Effector memory CD8-positive, alpha-beta T cell (primary cell): ENCODE data around the gene NEIL3.

Experiments used
- ATAC-seq: fragments of 150-1000 bp; cut with Tn5 transposase; replicated peaks from 2 replicates; pipeline ENCODE4 v1.10.0; 2021; ENCODE audit warnings: mild to moderate bottlenecking, moderate library complexity
- DNase-seq, 3 experiments: peaks; one replicate each; pipeline ENCODE4 v3.0.0; 2021
- H3K27ac Mint-ChIP-seq, 2 donors: one replicate each; pipeline ENCODE4 v1.8.0; 2022; ENCODE audit warnings: mild to moderate bottlenecking in 2 of 2, mixed read lengths in 2 of 2, moderate library complexity in 2 of 2
- H3K27me3 Mint-ChIP-seq, 2 donors: one replicate each; pipeline ENCODE4 v1.8.0; 2022; ENCODE audit warnings: mixed read lengths in 2 of 2
- H3K36me3 Mint-ChIP-seq: one replicate; pipeline ENCODE4 v1.8.0; 2022; ENCODE audit warnings: mild to moderate bottlenecking, moderate library complexity, mixed read lengths; ENCODE audit not compliant: insufficient read depth
- H3K4me1 Mint-ChIP-seq, 2 donors: one replicate each; pipeline ENCODE4 v1.8.0; 2022; ENCODE audit warnings: low read depth in 2 of 2, mixed read lengths in 2 of 2
- H3K4me3 Mint-ChIP-seq, 2 donors: one replicate each; pipeline ENCODE4 v1.8.0; 2022; ENCODE audit warnings: mild to moderate bottlenecking in 2 of 2, mixed read lengths in 2 of 2, moderate library complexity in 2 of 2
- H3K9me3 Mint-ChIP-seq, 2 donors: one replicate each; pipeline ENCODE4 v1.8.0; 2022; ENCODE audit warnings: mixed read lengths in 2 of 2
- total RNA-seq, 9 experiments: gene quantifications; one replicate each; lab custom pipeline; 2026; lab: John Stamatoyannopoulos, UW

Gene NEIL3
- total RNA-seq: 0 to 4.0 (median 0.85) reads per million in 9 experiments

DNA sequence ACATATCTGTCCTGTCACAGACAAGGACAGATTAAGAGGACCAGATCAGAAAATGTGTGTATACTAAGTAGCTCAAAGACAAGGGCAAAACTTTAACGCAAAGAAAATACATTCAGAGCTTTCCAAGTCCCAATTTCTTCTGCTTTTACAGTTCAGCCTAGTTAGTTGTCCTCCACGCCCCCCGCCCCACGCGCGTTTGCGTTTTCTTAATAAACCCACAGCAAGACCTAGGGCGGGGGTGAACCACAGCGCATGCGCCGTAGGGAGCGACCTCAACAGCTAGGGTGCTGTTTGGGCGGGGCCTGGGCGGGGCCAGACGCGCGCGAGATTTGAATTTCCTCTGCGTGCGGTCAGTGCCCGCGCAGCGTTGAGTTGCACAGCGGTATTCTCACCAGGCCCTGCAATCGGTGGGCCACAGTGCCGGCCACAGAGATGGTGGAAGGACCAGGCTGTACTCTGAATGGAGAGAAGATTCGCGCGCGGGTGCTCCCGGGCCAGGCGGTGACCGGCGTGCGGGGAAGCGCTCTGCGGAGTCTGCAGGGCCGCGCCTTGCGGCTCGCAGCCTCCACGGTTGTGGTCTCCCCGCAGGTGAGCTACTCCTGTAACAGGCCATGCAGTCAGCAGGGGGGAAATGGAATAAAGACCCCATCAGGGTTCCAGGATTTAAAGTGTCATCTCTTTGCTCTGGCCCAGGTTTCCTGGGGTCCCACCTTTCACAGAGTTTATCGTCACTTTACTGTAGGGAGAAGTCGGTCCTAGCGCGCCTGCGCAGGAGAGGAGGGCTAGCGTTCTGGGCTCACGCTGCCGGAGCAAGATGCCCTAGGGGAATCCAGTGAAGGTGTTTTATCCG is at the start of gene NEIL3:
TSS of gene NEIL3 (plus strand) at position 353 of the 850 bp plus-strand sequence. CDS start at position 433, 80 bp downstream.
- peak; percentile 87 for ATAC-seq
- peaks cover 19 to 22% of the 10 kb centered on the region in 2 donors for H3K4me1 Mint-ChIP-seq

DNA sequence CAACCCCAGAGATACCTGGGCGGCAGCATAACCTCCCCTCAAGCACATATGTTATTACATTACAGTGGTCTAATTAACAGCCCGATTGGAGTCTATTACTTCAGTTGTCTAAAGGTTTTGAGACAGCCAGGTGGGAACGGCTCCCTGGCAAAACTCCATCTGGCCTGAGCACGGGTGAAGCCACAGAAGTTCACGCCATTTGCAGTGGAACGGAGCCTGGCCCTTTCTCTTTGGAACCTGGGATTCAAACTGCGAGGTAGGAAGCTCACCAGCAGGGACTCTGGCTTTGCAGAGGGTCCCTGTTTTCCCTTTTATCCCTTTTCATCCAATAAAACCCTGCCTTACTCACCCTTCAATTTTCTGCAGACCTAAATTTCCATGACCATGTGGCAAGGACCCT is 45.9 kb upstream of the NEIL3 start:
- Mint-ChIP-seq H3K27ac (no peak overlapping the region), H3K27me3 (no peaks in the 10 kb centered on the region), H3K9me3 (no peaks in the 10 kb centered on the region), H3K36me3 (no peaks in the 10 kb centered on the region), H3K4me1 (no peaks in the 10 kb centered on the region), H3K4me3 (no peak overlapping the region)
- ATAC-seq: no peak
- DNase-seq: no peak

More for the DNA sequence above, at the start of gene NEIL3:
- peak within 1 kb of the TSS; percentile 71 to 76 for H3K27ac Mint-ChIP-seq
- H3K36me3 Mint-ChIP-seq: peaks cover 12% of the 10 kb centered on the region
- no peaks in the 10 kb centered on the region for H3K9me3 Mint-ChIP-seq
- H3K27me3 Mint-ChIP-seq: no peaks in the 10 kb centered on the region
- DNase-seq: peak; percentile 87 to 89 (median 88)
- peak within 1 kb of the TSS; percentile 93 to 98 for H3K4me3 Mint-ChIP-seq

- no peak for DNase-seq
- Mint-ChIP-seq H3K27me3 (no peaks in the 10 kb centered on the region), H3K9me3 (no peaks in the 10 kb centered on the region), H3K27ac (no peak overlapping the region), H3K36me3 (no peaks in the 10 kb centered on the region), H3K4me3 (no peak overlapping the region), H3K4me1 (no peaks in the 10 kb centered on the region)
- no peak for ATAC-seq
These were observed 44.8 kb upstream of the NEIL3 start for GRCh38 chr4:177264788-177265422.

DNA sequence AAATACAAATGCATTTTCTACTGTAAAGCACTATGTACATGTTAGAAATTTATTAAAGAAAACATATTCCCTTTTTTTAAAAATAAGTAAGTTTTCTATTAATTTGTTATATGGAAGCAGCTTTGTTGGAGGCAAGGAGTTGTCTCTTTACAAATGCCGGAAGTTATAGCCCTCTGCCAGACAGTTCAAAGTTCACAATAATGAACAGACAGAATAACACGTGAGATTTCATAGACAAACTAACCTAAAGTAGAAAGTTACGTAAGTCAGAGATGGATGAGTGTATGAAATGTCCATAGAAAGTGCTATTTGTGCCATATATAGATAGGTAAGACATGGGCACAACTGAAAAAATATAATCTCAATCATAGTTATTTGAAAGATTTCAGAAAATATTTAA is 43.9 kb upstream of the NEIL3 start:
- no peaks in the 10 kb centered on the region for H3K4me1 Mint-ChIP-seq
- no peak overlapping the region for H3K4me3 Mint-ChIP-seq
- ATAC-seq (no peak), DNase-seq (no peak)
- no peak overlapping the region for H3K27ac Mint-ChIP-seq
- H3K9me3 Mint-ChIP-seq: no peaks in the 10 kb centered on the region
- no peaks in the 10 kb centered on the region for H3K36me3 Mint-ChIP-seq
- H3K27me3 Mint-ChIP-seq: no peaks in the 10 kb centered on the region

GRCh38 chr4:177266506-177266905 is 43.2 kb upstream of the NEIL3 start:
- Mint-ChIP-seq H3K36me3 (no peaks in the 10 kb centered on the region), H3K27ac (no peak overlapping the region)

DNA sequence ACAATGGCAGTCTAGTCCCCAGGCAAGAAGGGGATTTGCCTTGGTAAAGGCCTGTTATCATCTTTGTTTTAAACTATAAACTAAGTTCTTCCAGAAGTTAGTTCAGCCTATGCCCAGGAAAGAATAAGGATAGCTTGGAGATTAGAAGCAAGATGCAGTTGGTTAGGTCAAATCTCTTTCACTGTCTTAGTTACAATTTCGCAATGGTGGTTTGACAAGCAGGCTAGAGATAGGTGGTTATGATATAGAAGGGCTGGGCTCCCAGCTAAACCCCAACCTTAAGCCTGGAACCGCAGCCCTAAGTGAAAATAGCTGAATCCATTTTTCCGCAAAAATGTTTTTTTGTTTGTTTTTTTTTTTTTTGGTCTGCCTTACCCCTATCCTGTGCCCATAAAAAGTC is 41.8 kb upstream of the NEIL3 start:
- DNase-seq (no peak), ATAC-seq (no peak)
- H3K4me3 Mint-ChIP-seq: no peak overlapping the region
- no peaks in the 10 kb centered on the region for H3K9me3 Mint-ChIP-seq
- H3K4me1 Mint-ChIP-seq: no peaks in the 10 kb centered on the region
- H3K27me3 Mint-ChIP-seq: no peaks in the 10 kb centered on the region
- H3K27ac Mint-ChIP-seq: no peak overlapping the region
- no peaks in the 10 kb centered on the region for H3K36me3 Mint-ChIP-seq

More at GRCh38 chr4:177266506-177266905, 43.2 kb upstream of the NEIL3 start:
- Mint-ChIP-seq H3K27me3 (no peaks in the 10 kb centered on the region), H3K4me1 (no peaks in the 10 kb centered on the region), H3K9me3 (no peaks in the 10 kb centered on the region), H3K4me3 (no peak overlapping the region)
- ATAC-seq (no peak), DNase-seq (no peak)

- no peak overlapping the region for H3K4me3 Mint-ChIP-seq
- DNase-seq (no peak), ATAC-seq (no peak)
- no peaks in the 10 kb centered on the region for H3K9me3 Mint-ChIP-seq
- H3K27ac Mint-ChIP-seq: no peak overlapping the region
- H3K4me1 Mint-ChIP-seq: no peaks in the 10 kb centered on the region
- H3K36me3 Mint-ChIP-seq: no peaks in the 10 kb centered on the region
- H3K27me3 Mint-ChIP-seq: no peaks in the 10 kb centered on the region
These were observed 38.6 kb upstream of the NEIL3 start for GRCh38 chr4:177271091-177271490.

- H3K4me1 Mint-ChIP-seq: no peaks in the 10 kb centered on the region
- H3K27me3 Mint-ChIP-seq: no peaks in the 10 kb centered on the region
- no peak overlapping the region for H3K4me3 Mint-ChIP-seq
- H3K9me3 Mint-ChIP-seq: no peaks in the 10 kb centered on the region
- H3K36me3 Mint-ChIP-seq: no peaks in the 10 kb centered on the region
- no peak overlapping the region for H3K27ac Mint-ChIP-seq
- ATAC-seq (no peak), DNase-seq (no peak)
These were observed 37.5 kb upstream of the NEIL3 start for GRCh38 chr4:177271915-177272766.

GRCh38 chr4:177275999-177276398 is 33.7 kb upstream of the NEIL3 start:
- H3K27me3 Mint-ChIP-seq: no peaks in the 10 kb centered on the region
- H3K4me1 Mint-ChIP-seq: no peaks in the 10 kb centered on the region
- no peak for DNase-seq
- H3K9me3 Mint-ChIP-seq: no peaks in the 10 kb centered on the region
- no peak overlapping the region for H3K27ac Mint-ChIP-seq
- ATAC-seq: no peak
- H3K36me3 Mint-ChIP-seq: no peaks in the 10 kb centered on the region
- no peak overlapping the region for H3K4me3 Mint-ChIP-seq

DNA sequence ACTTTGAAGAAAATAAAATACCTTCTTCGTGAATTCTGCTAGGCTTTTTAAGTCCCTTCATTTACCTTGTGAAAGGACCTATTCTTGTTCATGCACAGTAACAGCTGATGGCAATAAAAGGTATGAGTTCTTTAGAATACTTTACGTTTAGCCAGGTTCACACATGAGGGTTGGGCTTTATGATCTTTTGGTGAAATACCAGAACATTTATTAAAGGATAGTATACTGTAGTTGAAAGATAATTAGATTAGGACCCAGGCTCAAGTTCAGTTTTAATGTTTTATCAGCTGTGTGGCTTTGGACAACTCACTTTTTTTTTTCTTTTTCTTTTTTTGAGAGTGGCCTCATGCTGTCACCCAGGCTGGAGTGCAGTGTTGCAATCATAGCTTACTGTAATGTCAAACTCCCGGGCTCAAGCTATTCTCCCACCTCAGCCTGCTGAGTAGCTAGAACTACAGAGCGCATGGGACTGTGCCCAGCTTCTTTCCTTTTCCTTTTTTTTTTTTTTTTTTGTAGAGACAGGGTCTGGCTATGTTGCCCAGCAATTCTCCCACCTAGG is 28.2 kb upstream of the NEIL3 start:
- no peak for ATAC-seq
- Mint-ChIP-seq H3K4me1 (no peaks in the 10 kb centered on the region), H3K4me3 (no peak overlapping the region), H3K27me3 (no peaks in the 10 kb centered on the region), H3K27ac (no peak overlapping the region), H3K36me3 (no peaks in the 10 kb centered on the region), H3K9me3 (no peaks in the 10 kb centered on the region)
- DNase-seq: no peak

GRCh38 chr4:177282284-177282835 is 27.3 kb upstream of the NEIL3 start:
- Mint-ChIP-seq H3K27ac (no peak overlapping the region), H3K4me1 (no peaks in the 10 kb centered on the region), H3K4me3 (no peak overlapping the region), H3K36me3 (peaks cover under 1% of the 10 kb centered on the region), H3K9me3 (no peaks in the 10 kb centered on the region), H3K27me3 (no peaks in the 10 kb centered on the region)
- ATAC-seq (no peak), DNase-seq (no peak)

GRCh38 chr4:177283167-177283566 is 26.5 kb upstream of the NEIL3 start:
- ATAC-seq (no peak), DNase-seq (no peak)
- Mint-ChIP-seq H3K27me3 (no peaks in the 10 kb centered on the region), H3K4me1 (no peaks in the 10 kb centered on the region), H3K4me3 (no peak overlapping the region), H3K27ac (no peak overlapping the region), H3K9me3 (no peaks in the 10 kb centered on the region), H3K36me3 (peaks cover 2% of the 10 kb centered on the region)

DNA sequence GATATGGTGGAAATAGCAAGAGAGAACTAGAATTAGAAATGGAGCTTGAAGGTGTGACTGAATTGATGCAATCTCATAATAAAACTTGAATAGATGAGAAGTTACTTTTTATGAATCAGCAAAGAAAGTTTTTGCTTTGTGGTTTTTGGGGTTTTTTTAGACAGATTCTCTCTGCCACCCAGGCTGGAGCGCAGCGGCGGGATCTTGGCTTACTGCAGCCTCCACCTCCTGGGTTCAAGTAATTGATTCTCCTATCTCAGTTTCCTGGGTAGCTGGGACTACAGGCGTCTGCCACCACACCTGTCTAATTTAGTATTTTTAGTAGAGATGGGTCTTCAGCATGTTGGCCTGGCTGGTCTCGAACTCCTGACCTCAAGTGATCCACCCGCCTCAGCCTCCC is 23.7 kb upstream of the NEIL3 start:
- H3K9me3 Mint-ChIP-seq: no peaks in the 10 kb centered on the region
- no peak overlapping the region for H3K4me3 Mint-ChIP-seq
- ATAC-seq: no peak
- H3K4me1 Mint-ChIP-seq: no peaks in the 10 kb centered on the region
- DNase-seq: no peak
- H3K27ac Mint-ChIP-seq: no peak overlapping the region
- peaks cover 2% of the 10 kb centered on the region for H3K36me3 Mint-ChIP-seq
- no peaks in the 10 kb centered on the region for H3K27me3 Mint-ChIP-seq
